PFSK-1 (cell line): ENCODE data around the gene FNDC3A.

Experiments used
- FOXP2 ChIP-seq: optimal IDR thresholded peaks from 2 replicates; pipeline ENCODE3; 2011; ENCODE audit warnings: borderline replicate concordance, control low read depth, inconsistent platforms; ENCODE audit not compliant: insufficient read depth; ENCODE audit errors: extremely low read length, extremely low read depth
- POLR2AphosphoS5 ChIP-seq: IDR thresholded peaks from 2 replicates; pipeline ENCODE4 v1.6.1; 2012; ENCODE audit warnings: low read depth, mild to moderate bottlenecking, control low read depth, low read length, moderate library complexity
- REST ChIP-seq, 2 experiments: IDR thresholded peaks; 2 replicates each; pipeline versions ENCODE4 v1.6.1 to v1.8.0; 2011 to 2012; ENCODE audit warnings: low read depth in 2 of 2, low read length in 2 of 2, control low read depth in 1 of 2, inconsistent platforms in 1 of 2, mild to moderate bottlenecking in 1 of 2, moderate library complexity in 1 of 2; ENCODE audit not compliant: insufficient read depth in 1 of 2
- SIN3A ChIP-seq: IDR thresholded peaks from 2 replicates; pipeline ENCODE4 v1.6.1; 2012; ENCODE audit warnings: mild to moderate bottlenecking, low read length, moderate library complexity, borderline replicate concordance; ENCODE audit not compliant: insufficient read depth
- TAF1 ChIP-seq: IDR thresholded peaks from 2 replicates; pipeline ENCODE4 v1.6.1; 2012; ENCODE audit warnings: low read length, control low read depth, borderline replicate concordance; ENCODE audit not compliant: insufficient read depth

Gene FNDC3A

GRCh38 chr13:49183672-49184325 lies 208.1 kb downstream of the FNDC3A start:
- TF ChIP-seq POLR2AphosphoS5 (no peak), REST (IDR thresholded peaks at IDR 0.05; ENCODE audit: insufficient read depth in 1 of 2, low read depth in 2 of 2, low read length in 2 of 2) (no peak), FOXP2 (no peak), SIN3A (no peak), TAF1 (no peak)

- TF ChIP-seq FOXP2 (no peak), SIN3A (no peak), TAF1 (no peak), POLR2AphosphoS5 (no peak), REST (IDR thresholded peaks at IDR 0.05; ENCODE audit: insufficient read depth in 1 of 2, low read depth in 2 of 2, low read length in 2 of 2) (no peak)
These were observed 208.9 kb downstream of the FNDC3A start for GRCh38 chr13:49184621-49185020.

- no peak for TF ChIP-seq FOXP2
- no peak for TF ChIP-seq SIN3A
- no peak for TF ChIP-seq REST (IDR thresholded peaks at IDR 0.05; ENCODE audit: insufficient read depth in 1 of 2, low read depth in 2 of 2, low read length in 2 of 2)
- TF ChIP-seq TAF1, result no peak
- TF ChIP-seq POLR2AphosphoS5, result no peak
These were observed 209.6 kb downstream of the FNDC3A start for GRCh38 chr13:49185264-49185663.

- no peak for TF ChIP-seq REST (IDR thresholded peaks at IDR 0.05; ENCODE audit: insufficient read depth in 1 of 2, low read depth in 2 of 2, low read length in 2 of 2)
- no peak for TF ChIP-seq TAF1
- TF ChIP-seq POLR2AphosphoS5, result no peak
These were observed 215.2 kb downstream of the FNDC3A start for GRCh38 chr13:49190901-49191300.

GRCh38 chr13:49206641-49207040 lies 230.9 kb downstream of the FNDC3A start:
- TF ChIP-seq REST (IDR thresholded peaks at IDR 0.05; ENCODE audit: insufficient read depth in 1 of 2, low read depth in 2 of 2, low read length in 2 of 2), result no peak
- no peak for TF ChIP-seq FOXP2
- no peak for TF ChIP-seq POLR2AphosphoS5
- no peak for TF ChIP-seq TAF1
- TF ChIP-seq SIN3A, result no peak
